Hematopoietic multipotent progenitor cell treated with erythropoietin and hydrocortisone succinate and interleukin-3 and kit ligand, for 6 days (in vitro differentiated cells): ENCODE results near the gene FMN2.

Source experiments
- DNase-seq: peaks from one replicate; pipeline ENCODE4 v3.0.0-alpha.2; 2015

FMN2 gene

DNA sequence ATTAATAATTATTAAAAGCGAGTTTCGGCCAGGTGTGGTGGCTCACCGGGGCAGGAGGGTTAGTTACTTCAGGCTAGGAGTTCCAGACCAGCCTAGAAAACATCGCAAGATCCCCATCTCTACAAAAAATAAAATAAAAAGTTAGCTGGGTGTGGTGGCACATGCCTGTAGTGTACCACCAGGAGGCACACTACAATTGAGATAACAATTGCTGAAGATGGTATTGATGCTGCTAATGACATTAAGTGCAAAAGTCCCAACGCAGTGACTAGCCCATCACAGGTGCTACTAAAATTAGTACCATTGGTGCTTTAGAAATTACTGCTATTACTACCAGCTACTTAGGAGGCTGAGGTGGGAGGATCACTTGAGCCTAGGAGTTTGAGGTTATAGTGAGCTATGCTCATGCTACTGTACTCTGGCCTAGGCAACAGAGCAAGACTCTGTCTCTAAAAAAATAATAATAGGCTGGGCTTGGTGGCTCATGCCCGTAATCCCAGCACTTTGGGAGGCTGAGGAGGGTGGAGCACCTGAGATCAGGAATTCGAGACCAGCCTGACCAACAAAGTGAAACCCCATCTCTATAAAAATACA is 363.6 kb downstream of the FMN2 start:
- peak; percentile 26 for DNase-seq

DNA sequence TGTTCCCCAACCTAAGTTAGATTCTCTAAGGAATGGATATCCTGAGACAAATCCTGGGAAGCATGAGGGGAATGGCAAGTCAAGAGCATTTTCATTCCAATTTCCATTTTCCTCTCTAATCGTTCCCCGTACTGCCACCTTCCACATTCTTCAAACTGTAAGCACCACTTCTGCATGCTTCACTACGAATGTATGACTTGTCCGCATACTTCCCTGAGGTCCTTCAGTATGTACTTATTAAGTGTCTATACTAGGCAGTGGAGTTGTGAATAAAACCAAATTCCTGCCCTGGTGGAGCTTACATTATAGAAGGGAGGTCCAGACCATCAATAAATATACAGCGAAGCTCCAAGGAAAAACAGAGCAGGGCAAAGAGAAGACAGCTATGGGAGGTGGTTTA is 365.5 kb downstream of the FMN2 start:
- no peak for DNase-seq

DNA sequence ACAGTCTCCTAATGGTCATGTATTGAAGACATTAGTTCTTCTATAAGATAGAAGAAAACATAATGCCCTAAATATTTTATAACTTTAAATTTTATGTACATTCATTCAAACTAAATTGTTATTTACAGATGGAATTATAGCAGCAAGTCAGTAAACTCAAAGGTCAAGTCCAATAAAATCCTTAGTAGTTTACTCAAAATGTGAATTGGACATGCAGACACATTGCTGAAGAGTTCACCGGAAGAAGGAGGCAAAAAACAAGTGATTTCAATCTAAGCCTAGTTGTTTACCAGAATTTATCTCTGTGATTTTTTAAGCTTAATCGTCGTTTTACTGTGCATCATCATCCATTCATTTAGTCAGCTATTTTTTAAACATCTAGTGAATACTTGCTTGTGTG is 370.6 kb downstream of the FMN2 start:
- DNase-seq, result no peak

DNA sequence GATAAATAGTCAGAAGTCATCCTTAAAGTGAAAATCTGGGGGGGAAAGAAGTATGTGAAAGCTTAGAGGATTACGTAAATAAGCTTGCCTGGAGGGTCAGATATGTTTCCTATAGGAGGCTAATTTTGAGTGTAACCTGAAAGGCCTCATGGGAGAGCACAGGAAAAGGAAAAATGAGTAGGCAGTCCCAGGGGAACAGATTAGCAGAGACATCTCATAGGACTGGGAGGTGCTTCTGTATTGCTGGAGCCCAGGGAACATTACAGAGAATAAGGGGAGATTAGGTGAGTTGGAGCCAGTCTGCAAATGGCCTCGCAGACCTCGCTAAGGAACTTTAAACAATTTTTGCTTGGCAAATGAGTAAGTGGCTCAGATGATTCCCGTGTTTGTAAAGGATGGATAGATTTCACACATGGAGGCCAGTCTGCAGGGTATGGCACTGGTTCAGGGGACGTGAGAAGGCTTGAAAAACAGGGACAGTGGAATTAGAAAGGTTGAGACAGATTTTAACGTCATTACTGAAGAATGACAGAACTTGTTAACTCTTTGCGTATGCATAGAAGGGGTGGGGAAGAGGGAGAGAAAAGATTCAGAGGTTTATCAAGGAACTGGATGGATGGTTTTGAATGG is 371.2 kb downstream of the FMN2 start:
- no peak for DNase-seq

DNA sequence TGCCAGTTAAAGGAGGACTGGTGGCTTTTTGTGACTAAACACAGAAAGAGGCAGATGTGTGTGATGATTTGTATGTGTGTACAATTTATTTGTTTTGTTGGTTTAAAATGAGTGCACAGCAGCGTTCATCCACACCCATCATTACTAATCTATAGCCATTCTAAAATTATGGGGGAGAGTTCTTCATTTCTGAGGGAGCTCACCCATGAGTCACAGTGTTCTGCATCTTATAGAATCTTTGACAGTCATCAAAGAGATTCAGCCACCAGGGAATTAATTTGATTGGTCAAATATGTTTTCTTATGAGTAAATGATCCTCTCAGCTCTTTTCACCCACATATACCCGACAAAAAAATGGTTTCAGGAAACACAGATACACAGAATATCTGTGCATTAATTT is 372.4 kb downstream of the FMN2 start:
- DNase-seq, result no peak

DNA sequence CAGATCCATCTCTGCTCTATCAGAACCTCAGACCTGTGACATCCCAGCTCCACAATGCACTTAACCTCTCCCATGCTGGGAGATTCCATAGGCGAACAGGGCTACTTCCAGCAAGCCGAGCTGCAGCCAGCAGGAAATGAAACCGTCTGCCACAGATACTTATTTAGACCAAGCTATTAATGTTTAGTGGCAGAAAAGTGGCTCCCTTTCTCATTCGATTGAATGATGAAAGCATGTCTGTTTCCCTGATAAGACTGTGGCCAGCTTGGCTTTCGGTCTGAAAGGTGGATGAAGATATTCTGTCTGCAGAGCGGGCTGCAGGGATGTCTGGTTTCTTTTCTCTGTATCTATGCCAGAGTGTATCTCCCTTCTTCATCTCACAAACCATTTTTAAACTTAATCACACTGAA is 373.9 kb downstream of the FMN2 start:
- DNase-seq, result no peak

DNA sequence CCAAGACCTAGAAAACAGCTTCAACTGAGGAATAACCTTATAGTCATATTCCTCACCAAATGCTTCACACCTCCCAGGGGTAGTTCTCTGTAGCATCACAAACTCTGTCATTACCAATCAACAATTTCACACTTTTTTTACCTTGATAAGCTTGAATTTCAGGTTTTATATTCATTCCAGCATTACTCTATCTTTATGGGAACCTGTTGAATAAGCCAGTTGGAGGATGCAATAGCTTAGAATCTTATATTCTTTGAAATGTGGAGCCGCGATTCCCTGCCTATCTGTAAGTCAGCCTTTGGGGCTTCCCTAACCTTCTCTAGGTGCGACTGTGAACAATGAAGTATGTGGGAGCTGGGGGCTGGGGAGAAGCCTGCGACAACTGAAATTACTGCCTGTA is 374.8 kb downstream of the FMN2 start:
- DNase-seq, result no peak

DNA sequence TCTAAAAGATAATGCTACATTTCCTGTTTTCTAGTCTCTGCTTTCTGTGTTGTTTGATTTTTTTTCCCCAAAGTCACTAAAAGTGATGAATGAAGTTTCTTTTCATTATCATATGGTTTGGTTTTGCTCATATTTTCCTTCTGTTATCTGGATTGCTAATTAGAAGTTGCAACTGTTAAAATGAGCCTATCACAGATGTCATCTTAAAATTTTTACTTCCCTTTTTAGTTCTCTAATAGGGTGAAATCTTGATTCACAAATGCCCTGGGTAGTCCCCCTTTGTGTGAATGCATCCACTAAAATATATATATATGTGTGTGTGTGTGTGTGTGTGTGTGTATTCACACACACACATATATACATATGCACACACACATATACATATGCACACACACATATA is 376.2 kb downstream of the FMN2 start:
- DNase-seq, result no peak

DNA sequence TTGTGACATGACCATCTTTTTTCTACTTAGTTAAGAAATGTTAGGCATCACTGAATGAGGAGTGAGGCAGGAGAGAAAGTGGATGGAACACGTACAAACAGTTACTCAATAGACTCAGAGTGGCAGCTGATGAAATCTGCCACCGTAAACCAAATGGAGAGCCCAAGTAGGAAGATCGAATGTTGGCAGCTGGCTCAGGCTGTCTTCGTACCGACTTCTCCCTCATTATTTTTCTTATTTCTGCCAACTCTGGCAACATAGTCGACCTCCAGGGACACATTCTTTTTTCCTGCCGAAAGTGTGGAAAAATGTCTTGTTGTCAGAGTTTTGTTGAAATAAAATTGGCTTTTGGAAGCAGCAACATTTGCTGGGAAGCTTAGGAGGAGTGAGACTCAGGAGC is 377.0 kb downstream of the FMN2 start:
- no peak for DNase-seq

DNA sequence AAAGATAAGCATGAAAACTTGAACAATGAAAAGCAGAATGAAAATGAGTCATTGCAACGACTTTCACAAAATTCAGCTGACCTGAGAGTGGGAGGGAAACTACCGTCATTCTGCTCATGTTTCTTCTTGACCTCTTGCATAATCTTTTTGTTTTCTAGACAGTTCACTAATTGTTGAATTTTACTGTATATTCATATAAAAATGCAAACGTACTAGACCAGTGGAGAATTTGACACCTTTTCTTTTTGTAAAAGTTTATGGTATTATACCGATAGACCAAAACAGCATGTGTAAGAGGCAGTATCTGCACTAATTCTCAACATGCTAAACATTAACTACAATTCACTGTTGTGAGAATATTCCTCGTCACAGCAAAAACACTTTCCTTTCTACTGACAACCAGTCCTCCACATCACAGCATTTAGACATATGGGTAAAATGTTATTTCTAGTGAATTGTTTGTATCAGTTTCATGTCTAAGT is 382.5 kb downstream of the FMN2 start:
- no peak for DNase-seq

DNA sequence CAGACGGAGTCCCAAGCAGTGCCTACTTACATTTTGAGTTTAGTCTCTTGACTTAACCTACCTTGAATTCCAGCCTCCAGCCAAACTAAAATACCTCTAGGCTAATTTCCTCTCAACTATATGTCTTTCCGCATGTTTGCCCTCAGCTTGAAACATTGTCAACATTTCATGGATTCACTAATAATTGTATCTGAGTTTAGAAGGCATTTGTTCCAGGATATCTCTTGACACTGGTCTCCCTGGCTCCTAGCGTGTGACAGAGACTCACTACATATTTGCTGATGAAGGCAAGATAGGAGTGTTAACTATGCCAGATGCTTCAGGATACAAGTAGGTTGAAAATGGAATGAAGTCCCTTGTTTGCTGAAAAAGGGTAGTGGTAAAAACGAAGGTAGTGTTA is 384.1 kb downstream of the FMN2 start:
- no peak for DNase-seq

DNA sequence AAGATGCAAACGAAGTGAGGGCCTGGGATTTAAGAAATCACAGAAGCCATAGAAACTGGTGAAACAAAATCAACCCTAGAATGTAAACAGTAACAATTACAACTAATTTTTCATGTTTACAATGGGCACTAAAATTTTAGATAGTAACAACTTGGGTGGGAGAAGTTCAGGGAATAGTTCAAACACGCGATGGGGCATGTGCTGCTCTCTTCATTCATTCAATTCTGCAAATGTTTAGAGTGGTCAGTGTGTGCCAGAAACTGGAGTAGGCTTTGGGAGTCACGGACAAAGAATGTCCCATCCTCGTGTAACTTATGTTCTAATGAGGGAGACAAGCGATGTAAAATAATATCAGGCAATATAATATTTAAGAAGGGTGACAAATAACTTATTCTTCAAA is 386.9 kb downstream of the FMN2 start:
- no peak for DNase-seq

DNA sequence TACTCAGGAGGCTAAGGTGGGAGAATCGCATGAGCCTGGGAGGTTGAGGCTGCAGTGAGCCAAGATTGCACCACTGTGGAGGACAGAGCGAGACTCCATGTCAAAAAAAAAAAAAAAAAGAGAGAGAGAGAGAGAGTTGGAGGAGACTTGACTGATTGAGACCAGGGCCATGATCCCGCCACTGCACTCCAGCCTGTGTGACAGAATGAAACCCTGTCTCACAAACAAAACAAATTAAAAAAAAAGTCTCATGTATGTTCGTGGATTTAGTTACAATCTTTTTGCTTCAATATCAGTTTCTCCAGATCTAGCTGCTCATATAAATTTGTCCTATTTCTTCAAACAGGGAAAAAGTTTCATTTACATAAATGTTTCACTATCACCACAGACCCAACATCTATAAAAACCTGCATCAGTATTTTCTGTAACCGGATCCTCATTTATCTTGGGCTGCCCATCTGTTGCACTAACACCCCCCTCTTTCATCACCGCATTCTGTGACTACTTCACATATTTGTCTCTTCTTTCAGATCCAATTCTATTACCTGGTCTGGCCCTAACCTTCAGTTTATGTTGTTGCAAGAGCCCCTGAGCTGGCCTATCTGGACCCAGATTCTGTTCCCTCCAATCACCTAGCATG is 393.2 kb downstream of the FMN2 start:
- no peak for DNase-seq

DNA sequence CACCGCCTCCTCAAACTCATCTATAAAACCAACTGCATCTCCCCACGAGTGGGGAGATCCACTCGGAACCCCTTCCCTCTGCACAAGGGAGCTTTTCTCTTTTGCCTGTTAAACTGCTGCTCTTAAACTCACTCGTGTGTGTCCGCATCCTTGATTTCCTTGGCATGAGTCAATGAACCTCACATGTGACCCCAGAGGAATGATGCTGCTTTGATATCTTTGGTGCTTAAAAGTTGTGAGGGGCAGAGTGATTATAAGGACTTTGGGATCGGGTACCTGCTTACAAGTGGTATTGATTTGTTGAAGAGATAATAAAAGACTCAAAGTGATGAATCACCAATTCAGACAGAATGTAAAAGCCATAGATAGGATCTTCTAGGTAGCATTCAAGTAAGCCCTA is 394.9 kb downstream of the FMN2 start:
- DNase-seq, result no peak

DNA sequence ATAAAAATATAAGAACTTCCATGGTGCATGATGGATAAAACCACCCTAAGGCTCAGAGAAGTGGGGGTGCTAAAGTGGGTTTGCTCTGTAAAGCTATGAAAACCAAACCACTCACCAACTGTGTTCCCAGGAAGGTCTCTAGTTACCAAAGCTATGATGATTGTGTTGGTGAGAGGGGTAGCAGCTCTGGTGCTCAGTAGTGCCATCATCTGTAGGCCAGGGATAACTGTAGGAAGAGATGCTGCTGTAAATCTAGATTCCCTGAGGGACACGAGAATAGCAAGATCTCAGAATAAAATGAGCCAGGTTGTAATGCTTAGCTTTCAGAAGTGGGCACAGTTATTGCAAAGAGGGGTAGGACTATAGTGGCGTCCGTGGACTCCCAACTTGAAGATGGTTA is 395.8 kb downstream of the FMN2 start:
- no peak for DNase-seq

DNA sequence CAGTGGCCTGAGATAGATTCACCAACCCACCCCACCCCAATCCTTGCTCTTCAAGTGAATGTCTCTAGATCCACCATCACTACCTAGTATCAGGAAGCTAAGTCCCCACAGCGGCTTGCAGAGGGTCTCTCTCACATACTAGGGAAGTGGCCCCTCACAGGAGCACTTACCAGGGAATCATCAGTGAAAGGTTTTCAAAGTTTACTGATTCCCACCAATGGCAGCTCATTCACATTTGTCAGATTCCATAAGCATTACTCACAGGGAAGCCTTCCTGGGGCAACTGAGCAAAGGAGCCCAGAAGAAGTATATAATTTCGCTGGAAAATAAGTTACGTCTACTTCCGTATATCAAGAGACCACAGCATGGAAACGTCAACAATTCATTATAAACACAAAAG is 399.5 kb downstream of the FMN2 start:
- no peak for DNase-seq

DNA sequence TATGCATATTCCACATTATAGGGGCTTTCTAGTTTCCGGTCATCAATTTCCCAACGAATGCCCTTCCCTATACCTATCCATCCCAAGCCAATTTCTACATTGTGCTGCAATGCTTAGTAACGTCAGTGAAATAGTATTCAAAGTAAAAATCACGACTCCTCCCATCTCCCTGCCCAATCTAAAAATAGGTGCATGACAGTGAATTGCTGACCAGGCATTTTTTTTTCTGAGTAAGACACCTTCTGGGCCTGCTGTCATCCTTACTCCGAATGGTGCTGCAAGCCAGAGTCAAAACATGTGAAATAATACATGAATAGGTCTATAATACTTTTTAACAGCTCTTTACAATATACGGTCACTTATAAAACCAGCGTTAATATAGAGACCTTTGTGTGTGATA is 400.1 kb downstream of the FMN2 start:
- no peak for DNase-seq

DNA sequence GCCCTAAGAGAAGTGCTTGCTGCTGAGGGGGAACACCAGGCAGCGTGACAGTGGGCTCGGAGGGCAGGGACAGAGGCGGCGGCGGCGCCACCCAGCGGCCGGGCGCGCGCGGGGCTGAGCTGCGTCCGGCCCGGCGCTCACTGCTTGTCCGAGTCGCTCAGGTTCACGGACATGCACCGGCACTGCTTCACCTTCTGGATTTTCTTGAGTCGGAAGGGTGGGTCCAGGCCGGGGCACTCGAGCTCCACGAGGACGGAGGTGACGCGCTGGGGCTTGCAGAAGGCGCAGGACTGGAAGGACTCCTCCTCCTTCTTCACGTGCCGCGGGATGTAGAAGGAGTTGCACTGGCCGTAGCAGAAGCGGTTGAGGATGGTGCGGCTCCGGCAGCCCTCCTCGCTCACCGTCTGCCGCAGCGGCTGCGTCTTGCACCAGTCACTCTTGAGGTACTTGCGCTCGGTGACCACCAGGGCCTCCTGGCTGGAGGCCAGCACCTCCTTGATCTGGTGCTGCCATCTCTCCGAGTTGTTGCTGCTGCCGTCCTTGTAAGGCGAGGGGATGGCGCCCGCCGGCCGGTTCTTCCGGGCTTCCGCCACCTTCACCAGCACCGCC is 401.3 kb downstream of the FMN2 start:
- peak; percentile 45 for DNase-seq

DNA sequence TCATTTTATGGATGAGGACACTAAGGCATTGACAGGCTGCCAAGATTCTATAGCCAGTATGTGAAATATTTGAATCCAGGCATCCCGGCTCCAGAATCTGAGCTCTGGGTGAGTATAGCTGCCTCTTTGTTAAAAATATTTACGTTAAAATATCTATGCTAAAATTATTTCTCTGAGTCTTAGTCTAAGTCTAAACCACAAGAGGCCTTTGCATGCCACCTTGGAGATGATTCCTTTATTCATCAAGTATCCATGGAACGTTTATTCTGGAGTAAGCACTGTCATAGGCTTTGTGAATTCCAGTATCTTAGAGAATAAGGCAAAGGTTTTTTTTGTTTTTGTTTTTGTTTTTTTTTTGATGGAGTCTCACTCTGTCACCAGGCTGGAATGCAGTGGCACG is 403.9 kb downstream of the FMN2 start:
- DNase-seq, result no peak

DNA sequence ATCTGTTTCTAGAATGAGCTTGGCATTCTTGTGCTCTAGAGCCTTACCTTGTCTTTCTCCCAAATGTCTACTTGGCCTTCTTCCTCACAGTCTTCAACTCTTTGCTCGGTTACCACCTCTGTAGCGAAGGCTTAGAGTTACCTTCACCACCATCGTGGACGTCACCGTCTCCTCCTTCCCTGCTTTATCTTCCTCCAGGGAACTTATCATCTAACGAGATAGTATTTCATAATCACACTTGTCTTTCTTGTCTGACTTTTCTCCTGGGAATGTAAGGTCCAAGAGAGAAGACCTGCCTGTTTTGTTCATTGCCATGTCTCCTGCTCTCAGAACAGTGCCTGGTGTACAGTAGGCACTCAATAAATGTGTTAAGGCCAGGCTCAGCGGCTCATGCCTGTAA is 404.7 kb downstream of the FMN2 start:
- no peak for DNase-seq

DNA sequence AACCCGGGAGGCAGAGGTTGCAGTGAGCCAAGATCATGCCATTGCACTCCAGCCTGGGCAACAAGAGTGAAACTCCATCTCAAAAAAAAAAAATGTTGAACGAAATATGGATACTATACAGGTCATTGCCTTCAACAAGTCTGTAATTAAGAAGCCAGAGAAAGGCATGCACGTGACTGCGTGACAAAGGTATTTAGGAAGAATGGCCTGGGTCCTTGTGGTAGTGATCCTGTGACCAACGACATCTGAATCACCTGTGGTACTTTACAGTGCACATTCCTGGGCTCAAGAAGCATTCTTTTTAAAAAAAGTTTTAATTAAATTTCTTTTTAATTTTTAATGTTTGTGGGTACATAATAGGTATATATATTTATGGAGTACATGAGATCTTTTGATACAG is 405.3 kb downstream of the FMN2 start:
- no peak for DNase-seq

DNA sequence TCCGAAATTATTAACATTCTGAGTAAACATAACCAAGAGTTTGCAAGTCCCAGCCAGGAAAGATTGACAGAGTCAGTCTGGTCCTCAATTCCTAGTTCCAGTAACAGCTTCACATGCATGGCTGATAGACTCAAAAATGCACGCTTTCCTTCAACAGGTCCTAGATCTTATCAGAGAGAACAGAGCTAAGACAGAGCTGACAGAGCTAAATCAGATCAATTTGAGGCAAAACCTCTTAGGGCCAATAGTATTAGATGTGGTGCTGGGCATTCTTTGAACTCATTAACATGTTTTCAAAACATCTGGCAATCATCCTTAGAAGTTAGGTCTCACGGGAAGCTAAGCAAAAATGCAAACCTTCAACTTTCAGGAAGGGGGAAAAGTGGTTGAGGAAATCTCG is 406.2 kb downstream of the FMN2 start:
- DNase-seq, result no peak

DNA sequence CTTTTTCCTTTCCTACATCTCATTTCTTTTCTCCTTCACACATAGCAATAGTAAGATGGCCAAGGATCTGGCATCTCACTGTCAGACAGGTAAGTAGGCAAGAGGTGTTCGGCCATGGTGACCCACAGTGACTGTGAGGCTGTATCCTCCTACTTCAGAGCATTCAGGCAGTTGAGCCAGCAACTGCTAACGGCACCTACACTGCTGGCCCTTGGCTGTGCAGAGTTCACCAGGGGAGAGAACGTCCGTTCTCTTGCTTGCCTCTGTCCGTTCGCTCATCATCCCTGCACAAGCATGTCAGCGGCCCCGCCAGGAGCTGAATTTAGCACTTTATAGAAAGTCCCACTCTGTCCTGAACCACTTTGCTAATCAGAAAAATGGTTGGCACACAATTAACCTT is 406.7 kb downstream of the FMN2 start:
- no peak for DNase-seq

DNA sequence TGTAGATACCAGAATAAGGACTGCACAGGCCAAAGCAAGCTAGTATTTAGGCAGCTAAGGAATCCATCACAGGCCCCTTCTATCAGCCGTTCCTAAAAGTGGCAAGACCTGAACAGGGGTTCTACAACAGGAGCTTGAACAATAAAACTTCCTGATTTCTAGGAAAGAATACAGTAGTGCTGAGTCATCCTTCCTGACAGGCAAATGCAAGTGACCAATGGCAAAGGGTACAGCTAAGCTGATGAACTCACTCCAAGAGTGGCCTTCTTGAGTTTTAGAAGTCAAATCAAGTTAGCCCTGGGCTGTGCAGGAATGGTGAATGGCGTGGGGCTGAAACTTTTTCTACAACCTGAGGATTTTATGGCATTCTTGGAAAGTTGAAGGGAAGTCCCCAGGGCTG is 407.3 kb downstream of the FMN2 start:
- DNase-seq, result peak; percentile 9
